ENCODE results near the gene CCDC85C.

The CCDC85C gene

GRCh38 chr14:99512110-99512449, 91.9 kb downstream of the CCDC85C start:
- no peak for DNase-seq (ENCODE audit: low read depth in 2 of 2)

- DNase-seq (ENCODE audit: low read depth in 2 of 2), result no peak
These were observed 92.4 kb downstream of the CCDC85C start for GRCh38 chr14:99511421-99512109.

GRCh38 chr14:99510556-99511139, 93.4 kb downstream of the CCDC85C start:
- DNase-seq (ENCODE audit: low read depth in 2 of 2), result no peak

- no peak for DNase-seq (ENCODE audit: low read depth in 2 of 2)
These were observed 94.0 kb downstream of the CCDC85C start for GRCh38 chr14:99509871-99510555.

- DNase-seq (ENCODE audit: low read depth in 2 of 2), result no peak
These were observed 94.9 kb downstream of the CCDC85C start for GRCh38 chr14:99508896-99509629.

GRCh38 chr14:99507860-99508640, 96.0 kb downstream of the CCDC85C start:
- no peak for DNase-seq (ENCODE audit: low read depth in 2 of 2)

GRCh38 chr14:99506276-99506675, 97.7 kb downstream of the CCDC85C start:
- DNase-seq (ENCODE audit: low read depth in 2 of 2), result no peak

GRCh38 chr14:99505089-99505488, 98.9 kb downstream of the CCDC85C start:
- DNase-seq (ENCODE audit: low read depth in 2 of 2), result no peak

- no peak for DNase-seq (ENCODE audit: low read depth in 2 of 2)
These were observed 100.1 kb downstream of the CCDC85C start for GRCh38 chr14:99503848-99504453.

GRCh38 chr14:99502989-99503421, 101.0 kb downstream of the CCDC85C start:
- no peak for DNase-seq (ENCODE audit: low read depth in 2 of 2)

GRCh38 chr14:99497894-99498293, 106.1 kb downstream of the CCDC85C start:
- no peak for DNase-seq (ENCODE audit: low read depth in 2 of 2)

GRCh38 chr14:99497341-99497740, 106.7 kb downstream of the CCDC85C start:
- DNase-seq (ENCODE audit: low read depth in 2 of 2), result no peak

GRCh38 chr14:99484106-99484505, 119.9 kb downstream of the CCDC85C start:
- no peak for DNase-seq (ENCODE audit: low read depth in 2 of 2)

- DNase-seq (ENCODE audit: low read depth in 2 of 2), result no peak
These were observed 122.3 kb downstream of the CCDC85C start for GRCh38 chr14:99481745-99482099.

GRCh38 chr14:99480917-99481744, 122.9 kb downstream of the CCDC85C start, which contains the start of gene CCNK:
Gene CCNK, plus strand, starts transcription at chr14:99481409. Its CDS starts 11,269 bp downstream, at chr14:99492678.
- peak; percentile 100 for DNase-seq (ENCODE audit: low read depth in 2 of 2)

- DNase-seq (ENCODE audit: low read depth in 2 of 2), result peak in 1 of 2 donors; percentile 24
These were observed 123.8 kb downstream of the CCDC85C start, which contains the start of gene SETD3 for GRCh38 chr14:99479906-99480869. Gene SETD3, minus strand, starts transcription at chr14:99480859. Its CDS starts 15,054 bp downstream, at chr14:99465805.

- DNase-seq (ENCODE audit: low read depth in 2 of 2), result no peak
These were observed 124.7 kb downstream of the CCDC85C start for GRCh38 chr14:99479160-99479905.

- no peak for DNase-seq (ENCODE audit: low read depth in 2 of 2)
These were observed 125.9 kb downstream of the CCDC85C start for GRCh38 chr14:99478128-99478527.
